Measurements from ENCODE around the gene SF3B6.

SF3B6 gene

DNA sequence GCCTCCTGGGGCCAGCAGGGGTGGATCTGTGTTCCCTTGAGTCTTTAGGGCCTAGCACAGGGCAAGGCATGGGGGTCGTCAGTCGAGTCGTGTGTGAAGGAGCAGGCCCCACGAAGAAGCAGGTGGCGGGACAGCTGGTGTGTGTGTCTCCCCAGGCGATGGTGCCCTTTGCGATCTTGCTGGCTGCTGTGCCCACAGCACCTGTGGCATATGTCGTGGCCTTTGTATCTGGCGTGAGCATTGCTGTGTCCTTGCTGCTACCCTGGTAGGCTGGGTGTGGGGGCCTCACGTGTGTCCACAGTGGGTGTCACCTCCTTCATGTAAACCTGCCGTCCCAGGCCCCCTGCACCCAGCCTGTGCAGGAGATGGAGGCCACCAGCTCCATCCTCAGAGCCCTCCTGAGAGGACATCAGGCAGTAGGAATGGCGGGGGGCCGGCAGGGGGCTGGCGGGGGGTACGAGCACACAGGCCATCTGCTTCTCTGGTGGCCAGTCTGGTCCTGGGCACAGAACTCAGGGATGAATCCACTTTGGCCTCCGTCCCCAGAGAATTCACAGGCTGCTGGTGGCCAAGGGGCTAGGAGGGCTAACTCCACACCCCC lies 53.1 kb downstream of the SF3B6 start:
- TF ChIP-seq SIN3A (IDR thresholded peaks at IDR 0.05; ENCODE audit: borderline replicate concordance, insufficient read depth, low read length): no peak
- no peak for TF ChIP-seq POLR2AphosphoS5 (IDR thresholded peaks at IDR 0.05; ENCODE audit: low read depth, low read length)
- TF ChIP-seq FOXP2 (optimal IDR thresholded peaks at IDR 0.05; ENCODE audit: borderline replicate concordance, extremely low read depth, extremely low read length, insufficient read depth): no peak
- TF ChIP-seq, protein P1, sequence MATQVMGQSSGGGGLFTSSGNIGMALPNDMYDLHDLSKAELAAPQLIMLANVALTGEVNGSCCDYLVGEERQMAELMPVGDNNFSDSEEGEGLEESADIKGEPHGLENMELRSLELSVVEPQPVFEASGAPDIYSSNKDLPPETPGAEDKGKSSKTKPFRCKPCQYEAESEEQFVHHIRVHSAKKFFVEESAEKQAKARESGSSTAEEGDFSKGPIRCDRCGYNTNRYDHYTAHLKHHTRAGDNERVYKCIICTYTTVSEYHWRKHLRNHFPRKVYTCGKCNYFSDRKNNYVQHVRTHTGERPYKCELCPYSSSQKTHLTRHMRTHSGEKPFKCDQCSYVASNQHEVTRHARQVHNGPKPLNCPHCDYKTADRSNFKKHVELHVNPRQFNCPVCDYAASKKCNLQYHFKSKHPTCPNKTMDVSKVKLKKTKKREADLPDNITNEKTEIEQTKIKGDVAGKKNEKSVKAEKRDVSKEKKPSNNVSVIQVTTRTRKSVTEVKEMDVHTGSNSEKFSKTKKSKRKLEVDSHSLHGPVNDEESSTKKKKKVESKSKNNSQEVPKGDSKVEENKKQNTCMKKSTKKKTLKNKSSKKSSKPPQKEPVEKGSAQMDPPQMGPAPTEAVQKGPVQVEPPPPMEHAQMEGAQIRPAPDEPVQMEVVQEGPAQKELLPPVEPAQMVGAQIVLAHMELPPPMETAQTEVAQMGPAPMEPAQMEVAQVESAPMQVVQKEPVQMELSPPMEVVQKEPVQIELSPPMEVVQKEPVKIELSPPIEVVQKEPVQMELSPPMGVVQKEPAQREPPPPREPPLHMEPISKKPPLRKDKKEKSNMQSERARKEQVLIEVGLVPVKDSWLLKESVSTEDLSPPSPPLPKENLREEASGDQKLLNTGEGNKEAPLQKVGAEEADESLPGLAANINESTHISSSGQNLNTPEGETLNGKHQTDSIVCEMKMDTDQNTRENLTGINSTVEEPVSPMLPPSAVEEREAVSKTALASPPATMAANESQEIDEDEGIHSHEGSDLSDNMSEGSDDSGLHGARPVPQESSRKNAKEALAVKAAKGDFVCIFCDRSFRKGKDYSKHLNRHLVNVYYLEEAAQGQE (IDR thresholded peaks at IDR 0.05; ENCODE audit: insufficient read depth in 1 of 2, low read depth in 2 of 2, low read length in 2 of 2): no peak
- TF ChIP-seq TAF1 (IDR thresholded peaks at IDR 0.05; ENCODE audit: borderline replicate concordance, insufficient read depth, low read length): no peak

DNA sequence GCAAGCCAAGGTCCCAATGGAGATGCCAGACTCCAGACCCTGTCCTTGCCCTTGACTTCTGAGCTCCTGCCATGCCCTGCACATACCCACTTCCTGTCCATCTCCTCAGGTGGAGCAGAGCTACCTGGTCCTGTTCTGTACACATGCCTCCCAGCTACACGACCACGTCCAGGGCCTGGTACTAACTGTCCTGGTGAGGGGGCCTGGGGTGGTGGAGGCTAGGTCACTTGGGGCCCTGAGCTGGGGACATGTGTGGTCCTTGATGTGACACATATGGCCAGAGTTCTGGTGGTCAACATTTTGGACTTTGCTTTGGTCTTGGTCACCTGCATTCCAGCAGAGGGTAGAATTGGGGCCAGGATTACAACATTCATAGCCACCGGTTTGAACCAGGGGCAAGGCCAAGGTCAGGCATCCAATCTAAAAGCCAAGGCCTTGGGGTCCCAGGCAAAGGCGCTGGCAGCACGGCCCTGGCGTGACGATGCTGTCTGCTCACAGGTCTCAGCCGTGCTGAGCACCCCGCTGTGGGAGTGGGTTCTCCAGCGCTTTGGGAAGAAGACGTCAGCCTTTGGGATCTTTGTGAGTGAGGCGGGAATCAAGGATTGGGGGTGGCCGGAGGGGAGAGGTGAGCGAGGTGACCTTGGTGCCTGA lies 53.7 kb downstream of the SF3B6 start:
- no peak for TF ChIP-seq SIN3A (IDR thresholded peaks at IDR 0.05; ENCODE audit: borderline replicate concordance, insufficient read depth, low read length)
- no peak for TF ChIP-seq POLR2AphosphoS5 (IDR thresholded peaks at IDR 0.05; ENCODE audit: low read depth, low read length)
- TF ChIP-seq FOXP2 (optimal IDR thresholded peaks at IDR 0.05; ENCODE audit: borderline replicate concordance, extremely low read depth, extremely low read length, insufficient read depth): no peak
- TF ChIP-seq, protein P1 (IDR thresholded peaks at IDR 0.05; ENCODE audit: insufficient read depth in 1 of 2, low read depth in 2 of 2, low read length in 2 of 2): no peak
- no peak for TF ChIP-seq TAF1 (IDR thresholded peaks at IDR 0.05; ENCODE audit: borderline replicate concordance, insufficient read depth, low read length)

DNA sequence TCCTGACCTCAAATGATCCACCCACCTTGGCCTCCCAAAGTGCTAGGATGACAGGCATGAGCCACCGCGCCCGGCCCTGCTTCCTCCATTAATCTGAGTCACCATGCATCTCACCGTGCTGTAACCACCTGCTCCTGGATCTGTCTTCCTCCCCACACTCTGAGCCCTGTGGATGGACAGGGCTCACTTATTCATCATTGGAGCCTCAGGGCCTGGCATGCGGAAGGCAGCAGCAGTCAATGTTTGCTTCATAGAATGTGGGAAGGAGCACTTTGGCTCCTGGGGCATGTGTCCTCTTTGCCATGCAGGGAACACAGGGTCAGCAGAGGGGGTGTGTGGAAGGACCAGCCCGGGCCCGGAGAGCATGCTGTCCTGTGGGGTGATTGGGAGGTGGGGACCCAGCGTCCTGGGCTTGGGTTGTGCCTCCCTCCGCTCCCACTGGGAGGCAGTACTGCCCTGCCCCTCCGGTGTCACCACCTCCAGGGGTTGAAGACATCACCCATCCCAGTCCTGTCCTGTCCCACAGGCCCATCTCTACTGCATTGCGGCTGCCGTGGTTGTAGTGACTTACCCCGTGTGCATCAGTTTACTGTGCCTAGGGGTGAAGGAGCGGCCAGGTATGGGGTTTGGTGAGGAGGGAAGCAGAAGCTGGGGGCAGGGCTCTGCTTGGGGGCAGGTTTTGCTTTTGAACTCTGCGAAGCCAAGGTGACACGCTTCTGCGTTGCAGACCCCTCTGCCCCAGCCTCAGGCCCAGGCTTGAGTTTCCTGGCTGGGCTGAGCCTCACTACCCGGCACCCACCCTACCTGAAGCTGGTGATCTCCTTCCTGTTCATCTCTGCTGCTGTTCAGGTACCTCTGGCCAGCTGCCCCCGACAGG lies 54.8 kb downstream of the SF3B6 start:
- no peak for TF ChIP-seq TAF1 (IDR thresholded peaks at IDR 0.05; ENCODE audit: borderline replicate concordance, insufficient read depth, low read length)

DNA sequence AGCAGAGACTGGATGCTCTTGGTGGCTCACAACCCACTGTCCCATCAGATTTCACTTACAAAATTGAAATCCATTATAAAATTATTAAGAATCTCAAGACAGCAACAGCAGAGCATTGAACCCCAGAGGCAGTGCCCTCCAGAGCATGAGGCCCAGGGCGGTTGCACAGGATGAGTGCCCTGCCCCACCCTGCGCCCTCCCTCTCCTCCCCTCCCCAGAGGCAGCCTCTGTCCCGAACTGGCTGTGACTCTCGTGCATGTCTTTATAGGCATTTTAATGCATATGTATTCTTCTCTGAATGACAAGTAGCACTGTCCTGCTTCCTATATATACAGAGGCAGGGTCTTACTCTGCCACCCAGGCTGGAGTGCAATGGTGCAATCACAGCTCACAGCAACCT lies 55.9 kb downstream of the SF3B6 start:
- no peak for TF ChIP-seq SIN3A (IDR thresholded peaks at IDR 0.05; ENCODE audit: borderline replicate concordance, insufficient read depth, low read length)
- TF ChIP-seq, protein P1 (IDR thresholded peaks at IDR 0.05; ENCODE audit: insufficient read depth in 1 of 2, low read depth in 2 of 2, low read length in 2 of 2): no peak
- no peak for TF ChIP-seq POLR2AphosphoS5 (IDR thresholded peaks at IDR 0.05; ENCODE audit: low read depth, low read length)
- TF ChIP-seq TAF1 (IDR thresholded peaks at IDR 0.05; ENCODE audit: borderline replicate concordance, insufficient read depth, low read length): no peak
- no peak for TF ChIP-seq FOXP2 (optimal IDR thresholded peaks at IDR 0.05; ENCODE audit: borderline replicate concordance, extremely low read depth, extremely low read length, insufficient read depth)

DNA sequence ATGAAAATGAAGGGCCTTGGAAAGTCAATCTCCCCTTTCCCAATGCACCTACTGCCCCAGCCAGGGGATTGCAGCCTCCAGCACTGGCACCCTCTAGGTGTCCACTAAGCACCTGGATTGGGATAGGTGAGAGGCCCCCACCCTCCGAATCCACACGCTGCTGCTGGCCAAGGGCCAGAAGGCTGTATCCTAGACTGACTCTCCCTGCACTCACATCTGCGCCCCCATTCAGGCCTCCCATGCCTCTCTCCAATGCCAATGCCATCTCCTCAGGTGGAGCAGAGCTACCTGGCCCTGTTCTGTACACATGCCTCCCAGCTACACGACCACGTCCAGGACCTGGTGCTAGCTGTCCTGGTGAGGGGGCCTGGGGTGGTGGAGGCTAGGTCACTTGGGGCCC lies 56.4 kb downstream of the SF3B6 start:
- TF ChIP-seq SIN3A (IDR thresholded peaks at IDR 0.05; ENCODE audit: borderline replicate concordance, insufficient read depth, low read length) (no peak), TAF1 (IDR thresholded peaks at IDR 0.05; ENCODE audit: borderline replicate concordance, insufficient read depth, low read length) (no peak), POLR2AphosphoS5 (IDR thresholded peaks at IDR 0.05; ENCODE audit: low read depth, low read length) (no peak), FOXP2 (optimal IDR thresholded peaks at IDR 0.05; ENCODE audit: borderline replicate concordance, extremely low read depth, extremely low read length, insufficient read depth) (no peak)
- TF ChIP-seq, protein P1 (IDR thresholded peaks at IDR 0.05; ENCODE audit: insufficient read depth in 1 of 2, low read depth in 2 of 2, low read length in 2 of 2): no peak
